Sigmoid colon (tissue), 4 donors: ENCODE data around the gene SPINK2.

Experiments used
- CTCF ChIP-seq, 4 experiments: fragments of 450-650 bp in 3 of 4; fragments of 200-600 bp in 1 of 4; IDR thresholded peaks; one replicate each; pipeline ENCODE4 v1.5.1; 2016 to 2019; ENCODE audit warnings: antibody characterized with exemption in 4 of 4, mild to moderate bottlenecking in 3 of 4, moderate library complexity in 2 of 4
- POLR2A ChIP-seq, 2 donors: fragments of 450-650 bp; IDR thresholded peaks; one replicate each; pipeline ENCODE4 v1.6.1; 2016; ENCODE audit warnings: antibody characterized with exemption in 2 of 2, mild to moderate bottlenecking in 2 of 2, moderate library complexity in 2 of 2
- POLR2AphosphoS5 ChIP-seq, 4 donors: sonication (generic); formaldehyde crosslinking; IDR thresholded peaks; one replicate each; pipeline ENCODE4 v1.6.1; 2017; ENCODE audit warnings: antibody characterized with exemption in 4 of 4

DNA sequence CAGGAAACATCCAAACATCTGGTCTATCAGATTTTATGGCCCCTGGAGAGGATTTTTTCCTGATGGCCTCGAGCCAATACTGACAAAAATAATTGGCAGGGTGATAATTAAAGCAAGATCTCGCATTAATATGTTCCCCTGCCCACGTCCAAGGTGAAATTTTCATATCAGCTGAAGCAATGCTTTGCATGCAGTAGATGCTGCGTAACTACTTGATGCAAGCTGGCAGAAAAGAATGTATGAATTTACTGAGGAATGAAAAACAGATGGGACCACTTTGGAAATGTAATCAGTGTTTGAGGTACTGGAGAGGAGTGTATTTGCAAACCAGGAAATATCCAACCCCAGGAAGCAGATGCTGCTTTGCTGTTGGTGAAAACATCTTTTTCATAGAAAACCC is 49.4 kb upstream of the SPINK2 start:
- no peak for TF ChIP-seq CTCF (IDR thresholded peaks at IDR 0.05)
- no peak for TF ChIP-seq POLR2AphosphoS5 (IDR thresholded peaks at IDR 0.05)
- TF ChIP-seq POLR2A (IDR thresholded peaks at IDR 0.05): no peak
